Fibroblast of lung (primary cell): ENCODE measurements around the gene NECTIN1. TPM values are rescaled to one million over a fixed set of nuclear protein-coding genes. Genes with fewer than 3 reads are reported as not detected.

Experiments used
- DNase-seq, 2 donors: peaks; one replicate each; pipeline versions ENCODE4 v3.0.0 to v3.0.0-alpha.2; 2010; ENCODE audit warnings: low read depth in 2 of 2
- H2AFZ ChIP-seq: 2 replicates; pipeline ENCODE4 v1.5.1; 2012; ENCODE audit warnings: low read length, control low read depth, inconsistent platforms
- H3K27ac ChIP-seq: 2 replicates; pipeline ENCODE4 v1.5.1; 2011; ENCODE audit warnings: low read length, control low read depth; ENCODE audit not compliant: insufficient read depth
- H3K27me3 ChIP-seq: 2 replicates; pipeline ENCODE4 v1.5.1; 2011; ENCODE audit warnings: mild to moderate bottlenecking, low read length; ENCODE audit not compliant: control insufficient read depth, insufficient read depth
- H3K36me3 ChIP-seq: 2 replicates; pipeline ENCODE4 v1.5.1; 2011; ENCODE audit warnings: low read length; ENCODE audit not compliant: control insufficient read depth, insufficient read depth
- H3K4me1 ChIP-seq: 2 replicates; pipeline ENCODE4 v1.5.1; 2011; ENCODE audit warnings: low read length; ENCODE audit not compliant: control insufficient read depth, insufficient read depth; ENCODE audit errors: extremely low read depth
- H3K4me2 ChIP-seq: 2 replicates; pipeline ENCODE4 v1.5.1; 2011; ENCODE audit warnings: low read length, control low read depth; ENCODE audit not compliant: insufficient read depth; ENCODE audit errors: extremely low read depth
- H3K4me3 ChIP-seq, 4 experiments: fragments of 200-600 bp in 1 of 4; sonication (generic) in 1 of 4; replicated peaks in 1 of 4; 2 replicates each; pipeline ENCODE4 v1.5.1; 2011 to 2016; ENCODE audit warnings: low read length in 4 of 4, low read depth in 3 of 4, mild to moderate bottlenecking in 3 of 4, control low read depth in 2 of 4, inconsistent platforms in 1 of 4, mixed read lengths in 1 of 4; ENCODE audit not compliant: insufficient read depth in 1 of 4; ENCODE audit errors: control extremely low read depth in 1 of 4
- H3K79me2 ChIP-seq: 2 replicates; pipeline ENCODE4 v1.5.1; 2012; ENCODE audit warnings: mild to moderate bottlenecking, low read length, inconsistent platforms; ENCODE audit not compliant: control insufficient read depth, insufficient read depth
- H3K9ac ChIP-seq: 2 replicates; pipeline ENCODE4 v1.5.1; 2011; ENCODE audit warnings: mild to moderate bottlenecking, low read length, control low read depth; ENCODE audit not compliant: insufficient read depth
- H3K9me3 ChIP-seq: 2 replicates; pipeline ENCODE4 v1.5.1; 2012; ENCODE audit warnings: low read depth, low read length; ENCODE audit not compliant: control insufficient read depth, insufficient read depth
- H4K20me1 ChIP-seq: 2 replicates; pipeline ENCODE4 v1.5.1; 2011; ENCODE audit warnings: low read length; ENCODE audit not compliant: control insufficient read depth, insufficient read depth; ENCODE audit errors: extremely low read depth
- CTCF ChIP-seq, 2 donors: IDR thresholded peaks in 1 of 2; conservative IDR thresholded peaks in 1 of 2; 1 replicate in 1 of 2; 2 replicates in 1 of 2; pipeline ENCODE4 v1.5.1; 2011 to 2012; ENCODE audit warnings: low read length in 2 of 2, control low read depth in 1 of 2, inconsistent platforms in 1 of 2, low read depth in 1 of 2, mild to moderate bottlenecking in 1 of 2
- EZH2 ChIP-seq: IDR thresholded peaks from 2 replicates; pipeline ENCODE4 v1.5.1; 2012; ENCODE audit warnings: low read length, control low read depth, mild to moderate bottlenecking; ENCODE audit errors: missing control alignments
- polyA plus RNA-seq, 2 donors: library from polyadenylated mRNA; depleted of rRNA in 1 of 2; stranded (reverse) in 1 of 2; unstranded in 1 of 2; fragments of >200 nt; gene quantifications; 2 replicates each; pipeline ENCODE4 v1.2.1, GENCODE V29; 2011 to 2012; ENCODE audit warnings: missing spikeins in 1 of 2
- total RNA-seq: library from RNA; depleted of rRNA; stranded (reverse); fragments of >200 nt; gene quantifications from 2 replicates; pipeline ENCODE4 v1.2.1, GENCODE V29; 2014

Gene NECTIN1
- total and polyA plus RNA-seq, 2 donors (not counting 1 experiment from before 2014, with no cell fraction given), result 2.0 to 2.8 TPM

GRCh38 chr11:119691020-119691666, 37.9 kb downstream of the NECTIN1 start:
- Histone ChIP-seq H3K79me2 (no peaks in the 10 kb centered on the region), H3K9me3 (no peaks in the 10 kb centered on the region), H3K9ac (no peak overlapping the region), H4K20me1 (no peaks in the 10 kb centered on the region), H3K27me3 (no peaks in the 10 kb centered on the region), H3K4me2 (no peak overlapping the region), H3K27ac (no peak overlapping the region), H3K4me3 (no peak overlapping the region), H3K36me3 (no peaks in the 10 kb centered on the region), H2AFZ (no peak overlapping the region), H3K4me1 (no peaks in the 10 kb centered on the region)
- no peak for DNase-seq
- TF ChIP-seq EZH2, result no peak
- no peak for TF ChIP-seq CTCF (conservative IDR thresholded peaks at IDR 0.05 in 1 of 2, IDR thresholded peaks at IDR 0.05 in 1 of 2; ENCODE audit: low read depth in 1 of 2, low read length in 2 of 2)

- peaks cover 6% of the 10 kb centered on the region for H3K4me1 ChIP-seq
- no peak overlapping the region for H3K9ac ChIP-seq
- no peaks in the 10 kb centered on the region for H4K20me1 ChIP-seq
- TF ChIP-seq EZH2 (no peak), CTCF (conservative IDR thresholded peaks at IDR 0.05 in 1 of 2, IDR thresholded peaks at IDR 0.05 in 1 of 2; ENCODE audit: low read depth in 1 of 2, low read length in 2 of 2) (no peak)
- H3K27me3 ChIP-seq, result no peaks in the 10 kb centered on the region
- H3K4me3 ChIP-seq, result no peak overlapping the region
- no peaks in the 10 kb centered on the region for H3K9me3 ChIP-seq
- H3K36me3 ChIP-seq, result no peaks in the 10 kb centered on the region
- no peak overlapping the region for H3K4me2 ChIP-seq
- H3K79me2 ChIP-seq, result no peaks in the 10 kb centered on the region
- H2AFZ ChIP-seq, result no peak overlapping the region
- DNase-seq, result no peak
- no peak overlapping the region for H3K27ac ChIP-seq
These were observed 39.7 kb downstream of the NECTIN1 start for GRCh38 chr11:119689302-119689701.

- TF ChIP-seq EZH2, result no peak
- TF ChIP-seq CTCF (conservative IDR thresholded peaks at IDR 0.05 in 1 of 2, IDR thresholded peaks at IDR 0.05 in 1 of 2; ENCODE audit: low read depth in 1 of 2, low read length in 2 of 2), result no peak
- Histone ChIP-seq H3K4me2 (no peak overlapping the region), H3K27ac (no peak overlapping the region), H2AFZ (no peak overlapping the region), H3K9me3 (no peaks in the 10 kb centered on the region), H3K4me1 (peaks cover 11% of the 10 kb centered on the region), H3K9ac (no peak overlapping the region), H3K4me3 (no peak overlapping the region), H3K36me3 (no peaks in the 10 kb centered on the region), H3K79me2 (no peaks in the 10 kb centered on the region), H3K27me3 (no peaks in the 10 kb centered on the region), H4K20me1 (no peaks in the 10 kb centered on the region)
- no peak for DNase-seq
These were observed 40.6 kb downstream of the NECTIN1 start for GRCh38 chr11:119688356-119688755.
